Activated CD8-positive, alpha-beta memory T cell treated with anti-CD3 and anti-CD28 coated beads, Interleukin-2, amount 10 ng/mL, durations not matched to agents 7 days and 5 days (primary cell): ENCODE measurements around the gene GNG11. TPM values are rescaled to one million over a fixed set of nuclear protein-coding genes. Genes with fewer than 3 reads are reported as not detected.
A peak's percentile ranks its signal among the peaks of the same experiment; 100 is the strongest.

Experiments
- ATAC-seq: fragments of 150-1000 bp; cut with Tn5 transposase; one replicate; pipeline ENCODE4 v1.10.0; 2021; ENCODE audit warnings: moderate library complexity
- CTCF ChIA-PET: fragments of 350-600 bp; sonication (Branson Sonifier 250); formaldehyde crosslinking; loops from one replicate; lab custom pipeline; 2021; ENCODE audit warnings: antibody characterized with exemption; lab: Charles Lee
- DNase-seq: peaks from one replicate; pipeline ENCODE4 v3.0.0-alpha.2; 2020
- H3K27ac Mint-ChIP-seq: one replicate; pipeline ENCODE4 v1.8.0; 2021; ENCODE audit warnings: mild to moderate bottlenecking, mixed read lengths
- H3K27me3 Mint-ChIP-seq: one replicate; pipeline ENCODE4 v1.8.0; 2021; ENCODE audit warnings: mixed read lengths
- H3K36me3 Mint-ChIP-seq: one replicate; pipeline ENCODE4 v1.8.0; 2021; ENCODE audit warnings: mild to moderate bottlenecking, mixed read lengths
- H3K4me1 Mint-ChIP-seq: one replicate; pipeline ENCODE4 v1.8.0; 2021; ENCODE audit warnings: mixed read lengths
- H3K4me3 Mint-ChIP-seq: one replicate; pipeline ENCODE4 v1.8.0; 2021; ENCODE audit warnings: mild to moderate bottlenecking, moderate library complexity, mixed read lengths
- H3K9me3 Mint-ChIP-seq: one replicate; pipeline ENCODE4 v1.8.0; 2022; ENCODE audit warnings: low read depth, mixed read lengths
- total RNA-seq, 2 experiments: library from RNA; stranded (reverse); gene quantifications; one replicate each; pipeline ENCODE4 v1.2.3, GENCODE V29; 2021

The GNG11 gene
- total RNA-seq, result not detected

GRCh38 chr7:93921607-93922566, at the start of gene GNG11:
Gene GNG11 (plus strand): TSS chr7:93921735. CDS start chr7:93922138, 403 bp downstream.
- CTCF ChIA-PET, result interaction anchor here (0.7 to 2.3 kb wide), 3 partner anchors 10 to 165 kb away, joined by 3 to 9 read pairs (median 5); no protein-coding TSS in a partner anchor
- Mint-ChIP-seq H3K4me3 (peak within 1 kb of the TSS; percentile 58), H3K36me3 (no peaks in the 10 kb centered on the region), H3K27ac (no peak within 1 kb of the TSS), H3K4me1 (peaks cover 8% of the 10 kb centered on the region), H3K27me3 (peaks cover 52% of the 10 kb centered on the region), H3K9me3 (no peaks in the 10 kb centered on the region)
- peak; percentile 85 for ATAC-seq
- peak; percentile 55 for DNase-seq

GRCh38 chr7:93873998-93874574, 47.4 kb upstream of the GNG11 start:
- CTCF ChIA-PET, result no interaction called here
- H3K27me3 Mint-ChIP-seq, result no peaks in the 10 kb centered on the region
- H3K9me3 Mint-ChIP-seq, result no peaks in the 10 kb centered on the region
- ATAC-seq, result no peak
- H3K4me3 Mint-ChIP-seq, result no peak overlapping the region
- DNase-seq, result no peak
- no peaks in the 10 kb centered on the region for H3K4me1 Mint-ChIP-seq
- H3K36me3 Mint-ChIP-seq, result no peaks in the 10 kb centered on the region
- no peak overlapping the region for H3K27ac Mint-ChIP-seq

GRCh38 chr7:93877742-93878141, 43.8 kb upstream of the GNG11 start:
- no peak overlapping the region for H3K27ac Mint-ChIP-seq
- no peaks in the 10 kb centered on the region for H3K36me3 Mint-ChIP-seq
- CTCF ChIA-PET, result no interaction called here
- no peaks in the 10 kb centered on the region for H3K9me3 Mint-ChIP-seq
- no peak for DNase-seq
- no peak overlapping the region for H3K4me3 Mint-ChIP-seq
- no peaks in the 10 kb centered on the region for H3K4me1 Mint-ChIP-seq
- ATAC-seq, result no peak
- H3K27me3 Mint-ChIP-seq, result no peaks in the 10 kb centered on the region

- Mint-ChIP-seq H3K4me3 (no peak overlapping the region), H3K36me3 (no peaks in the 10 kb centered on the region), H3K9me3 (no peaks in the 10 kb centered on the region), H3K27ac (no peak overlapping the region), H3K27me3 (no peaks in the 10 kb centered on the region), H3K4me1 (no peaks in the 10 kb centered on the region)
- DNase-seq (no peak), ATAC-seq (no peak)
- CTCF ChIA-PET, result no interaction called here
These were observed 42.2 kb upstream of the GNG11 start for GRCh38 chr7:93879356-93879755.

- H3K9me3 Mint-ChIP-seq, result no peaks in the 10 kb centered on the region
- CTCF ChIA-PET, result interaction anchor here (1.3 kb wide), 1 partner anchor 14 kb away, joined by 3 read pairs; no protein-coding TSS in a partner anchor
- H3K36me3 Mint-ChIP-seq, result no peaks in the 10 kb centered on the region
- no peak for ATAC-seq
- no peak overlapping the region for H3K27ac Mint-ChIP-seq
- DNase-seq, result no peak
- H3K27me3 Mint-ChIP-seq, result peaks cover 6% of the 10 kb centered on the region
- no peak overlapping the region for H3K4me3 Mint-ChIP-seq
- H3K4me1 Mint-ChIP-seq, result no peaks in the 10 kb centered on the region
These were observed 39.1 kb upstream of the GNG11 start for GRCh38 chr7:93882468-93882867.

- CTCF ChIA-PET, result interaction anchor here (1.3 to 1.6 kb wide), 2 partner anchors 13 to 20 kb away, joined by 3 read pairs; no protein-coding TSS in a partner anchor
- Mint-ChIP-seq H3K27ac (no peak overlapping the region), H3K36me3 (no peaks in the 10 kb centered on the region), H3K9me3 (no peaks in the 10 kb centered on the region), H3K27me3 (peaks cover 12% of the 10 kb centered on the region), H3K4me1 (no peaks in the 10 kb centered on the region), H3K4me3 (no peak overlapping the region)
- ATAC-seq (no peak), DNase-seq (no peak)
These were observed 38.2 kb upstream of the GNG11 start for GRCh38 chr7:93883078-93883916.

GRCh38 chr7:93883917-93884345, 37.6 kb upstream of the GNG11 start:
- peaks cover 18% of the 10 kb centered on the region for H3K27me3 Mint-ChIP-seq
- DNase-seq, result no peak
- no peak overlapping the region for H3K27ac Mint-ChIP-seq
- H3K4me3 Mint-ChIP-seq, result no peak overlapping the region
- CTCF ChIA-PET, result interaction anchor here (1.3 to 1.6 kb wide), 2 partner anchors 12 to 19 kb away, joined by 3 read pairs; no protein-coding TSS in a partner anchor
- H3K9me3 Mint-ChIP-seq, result no peaks in the 10 kb centered on the region
- H3K4me1 Mint-ChIP-seq, result no peaks in the 10 kb centered on the region
- no peak for ATAC-seq
- H3K36me3 Mint-ChIP-seq, result no peaks in the 10 kb centered on the region

GRCh38 chr7:93884541-93884940, 37.0 kb upstream of the GNG11 start:
- no peak for DNase-seq
- Mint-ChIP-seq H3K36me3 (no peaks in the 10 kb centered on the region), H3K4me3 (no peak overlapping the region), H3K27ac (no peak overlapping the region), H3K9me3 (no peaks in the 10 kb centered on the region), H3K27me3 (peaks cover 24% of the 10 kb centered on the region), H3K4me1 (peaks cover under 1% of the 10 kb centered on the region)
- CTCF ChIA-PET, result interaction anchor here (1.6 kb wide), 1 partner anchor 18 kb away, joined by 3 read pairs; no protein-coding TSS in a partner anchor
- ATAC-seq, result no peak

- Mint-ChIP-seq H3K4me3 (no peak overlapping the region), H3K27me3 (peaks cover 57% of the 10 kb centered on the region), H3K27ac (no peak overlapping the region), H3K36me3 (no peaks in the 10 kb centered on the region), H3K4me1 (peaks cover 8% of the 10 kb centered on the region), H3K9me3 (no peaks in the 10 kb centered on the region)
- CTCF ChIA-PET, result interaction anchor here (1.0 kb wide), 1 partner anchor 174 kb away, joined by 3 read pairs; no protein-coding TSS in a partner anchor
- DNase-seq (no peak), ATAC-seq (no peak)
These were observed 32.3 kb upstream of the GNG11 start for GRCh38 chr7:93889261-93889660.

- peak overlapping the region; percentile 57 for H3K4me3 Mint-ChIP-seq
- H3K36me3 Mint-ChIP-seq, result no peaks in the 10 kb centered on the region
- ATAC-seq (peak; percentile 30), DNase-seq (no peak)
- peaks cover 64% of the 10 kb centered on the region for H3K27me3 Mint-ChIP-seq
- H3K4me1 Mint-ChIP-seq, result peaks cover 8% of the 10 kb centered on the region
- no peak overlapping the region for H3K27ac Mint-ChIP-seq
- CTCF ChIA-PET, result interaction anchor here (1.0 kb wide), 1 partner anchor 175 kb away, joined by 3 read pairs; no protein-coding TSS in a partner anchor
- no peaks in the 10 kb centered on the region for H3K9me3 Mint-ChIP-seq
These were observed 31.5 kb upstream of the GNG11 start for GRCh38 chr7:93890041-93890463.

GRCh38 chr7:93890464-93891068, 31.0 kb upstream of the GNG11 start, which contains the start of gene TFPI2:
Gene TFPI2 (minus strand): TSS chr7:93890753. CDS start chr7:93890678, 75 bp downstream.
- peaks cover 8% of the 10 kb centered on the region for H3K4me1 Mint-ChIP-seq
- CTCF ChIA-PET, result interaction anchor here (1.0 kb wide), 1 partner anchor 175 kb away, joined by 3 read pairs; no protein-coding TSS in a partner anchor
- ATAC-seq (peak; percentile 16), DNase-seq (no peak)
- H3K27ac Mint-ChIP-seq, result no peak within 1 kb of the TSS
- H3K4me3 Mint-ChIP-seq, result peak within 1 kb of the TSS; percentile 57
- no peaks in the 10 kb centered on the region for H3K9me3 Mint-ChIP-seq
- H3K27me3 Mint-ChIP-seq, result peaks cover 65% of the 10 kb centered on the region
- H3K36me3 Mint-ChIP-seq, result no peaks in the 10 kb centered on the region

- H3K27ac Mint-ChIP-seq, result no peak overlapping the region
- CTCF ChIA-PET, result no interaction called here
- H3K4me3 Mint-ChIP-seq, result no peak overlapping the region
- peaks cover 8% of the 10 kb centered on the region for H3K4me1 Mint-ChIP-seq
- H3K36me3 Mint-ChIP-seq, result no peaks in the 10 kb centered on the region
- DNase-seq, result no peak
- H3K9me3 Mint-ChIP-seq, result no peaks in the 10 kb centered on the region
- H3K27me3 Mint-ChIP-seq, result peaks cover 58% of the 10 kb centered on the region
- ATAC-seq, result no peak
These were observed 27.1 kb upstream of the GNG11 start for GRCh38 chr7:93894426-93894825.
